ENCODE measurements around the gene OPA1.

OPA1 gene

DNA sequence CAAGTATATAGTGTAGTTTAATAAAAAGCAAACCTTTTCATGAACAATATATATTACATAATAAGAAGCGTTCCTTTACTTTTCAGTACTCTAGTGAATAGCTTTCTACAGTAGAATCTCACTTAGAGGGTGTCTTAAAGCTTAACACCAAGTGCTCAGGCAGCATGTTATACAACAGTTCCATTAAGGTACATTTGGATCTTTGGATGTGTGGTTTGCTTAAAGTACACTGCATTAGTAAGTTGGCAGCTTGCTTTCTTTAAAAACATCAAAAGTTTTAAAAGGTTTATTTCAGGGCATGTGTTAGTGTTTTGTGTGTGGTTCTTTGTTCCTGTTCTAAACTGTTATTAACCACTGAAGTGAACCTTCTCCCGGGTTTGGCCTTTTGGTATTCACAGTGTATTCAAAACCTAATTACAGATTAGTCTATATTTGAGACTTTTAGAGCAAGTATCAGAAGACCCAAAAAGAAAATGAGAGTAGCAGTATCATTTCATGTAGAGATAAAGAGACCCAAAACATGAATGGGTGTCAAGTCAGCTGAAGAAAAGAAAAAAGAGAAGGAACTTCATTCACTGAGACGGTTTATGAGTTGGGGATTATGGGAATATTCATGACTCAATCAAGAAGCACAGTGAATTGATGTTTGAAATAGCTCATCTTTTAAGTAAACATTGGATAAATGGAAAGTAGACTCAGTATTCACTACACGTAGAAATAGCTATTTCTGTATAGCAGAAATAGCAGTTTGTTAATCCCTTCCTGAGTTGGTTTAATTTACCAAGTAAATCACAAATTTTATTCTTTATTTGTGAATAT, 93.9 kb downstream of the OPA1 start:
- H3K4me1 ChIP-seq (ENCODE audit: low read length), result no peaks in the 10 kb centered on the region
- no peak overlapping the region for H3K4me3 ChIP-seq (ENCODE audit: low read length)
- H3K36me3 ChIP-seq (replicated peaks; ENCODE audit: low read depth, low read length), result no peaks in the 10 kb centered on the region
- no peak overlapping the region for H3K27ac ChIP-seq (ENCODE audit: low read length)
- H2AFZ ChIP-seq (ENCODE audit: low read depth, low read length), result no peak overlapping the region
- H3K4me2 ChIP-seq (ENCODE audit: low read length), result no peak overlapping the region
- H4K20me1 ChIP-seq (ENCODE audit: insufficient read depth, low read length), result no peaks in the 10 kb centered on the region
- no peaks in the 10 kb centered on the region for H3K9me3 ChIP-seq (ENCODE audit: insufficient read depth, low read length)
- H3K79me2 ChIP-seq (ENCODE audit: low read length), result no peaks in the 10 kb centered on the region
- H3K9ac ChIP-seq (ENCODE audit: low read length), result no peak overlapping the region
- TF ChIP-seq EZH2phosphoT487 (IDR thresholded peaks at IDR 0.05; ENCODE audit: low read depth), result no peak
- TF ChIP-seq, protein P1, sequence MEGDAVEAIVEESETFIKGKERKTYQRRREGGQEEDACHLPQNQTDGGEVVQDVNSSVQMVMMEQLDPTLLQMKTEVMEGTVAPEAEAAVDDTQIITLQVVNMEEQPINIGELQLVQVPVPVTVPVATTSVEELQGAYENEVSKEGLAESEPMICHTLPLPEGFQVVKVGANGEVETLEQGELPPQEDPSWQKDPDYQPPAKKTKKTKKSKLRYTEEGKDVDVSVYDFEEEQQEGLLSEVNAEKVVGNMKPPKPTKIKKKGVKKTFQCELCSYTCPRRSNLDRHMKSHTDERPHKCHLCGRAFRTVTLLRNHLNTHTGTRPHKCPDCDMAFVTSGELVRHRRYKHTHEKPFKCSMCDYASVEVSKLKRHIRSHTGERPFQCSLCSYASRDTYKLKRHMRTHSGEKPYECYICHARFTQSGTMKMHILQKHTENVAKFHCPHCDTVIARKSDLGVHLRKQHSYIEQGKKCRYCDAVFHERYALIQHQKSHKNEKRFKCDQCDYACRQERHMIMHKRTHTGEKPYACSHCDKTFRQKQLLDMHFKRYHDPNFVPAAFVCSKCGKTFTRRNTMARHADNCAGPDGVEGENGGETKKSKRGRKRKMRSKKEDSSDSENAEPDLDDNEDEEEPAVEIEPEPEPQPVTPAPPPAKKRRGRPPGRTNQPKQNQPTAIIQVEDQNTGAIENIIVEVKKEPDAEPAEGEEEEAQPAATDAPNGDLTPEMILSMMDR (IDR thresholded peaks at IDR 0.05; ENCODE audit: low read depth, low read length), result no peak
- no peaks in the 10 kb centered on the region for H3K27me3 ChIP-seq (ENCODE audit: low read depth, low read length)

- Histone ChIP-seq H3K9me3 (ENCODE audit: insufficient read depth, low read length) (no peaks in the 10 kb centered on the region), H4K20me1 (ENCODE audit: insufficient read depth, low read length) (no peaks in the 10 kb centered on the region), H3K9ac (ENCODE audit: low read length) (no peak overlapping the region), H3K79me2 (ENCODE audit: low read length) (no peaks in the 10 kb centered on the region), H3K4me1 (ENCODE audit: low read length) (peaks cover 13% of the 10 kb centered on the region), H3K4me3 (ENCODE audit: low read length) (no peak overlapping the region), H3K4me2 (ENCODE audit: low read length) (no peak overlapping the region), H3K27ac (ENCODE audit: low read length) (no peak overlapping the region), H2AFZ (ENCODE audit: low read depth, low read length) (no peak overlapping the region), H3K27me3 (ENCODE audit: low read depth, low read length) (no peaks in the 10 kb centered on the region), H3K36me3 (replicated peaks; ENCODE audit: low read depth, low read length) (peaks cover 2% of the 10 kb centered on the region)
- TF ChIP-seq EZH2phosphoT487 (IDR thresholded peaks at IDR 0.05; ENCODE audit: low read depth), result no peak
- TF ChIP-seq, protein P1 (IDR thresholded peaks at IDR 0.05; ENCODE audit: low read depth, low read length), result no peak
Measured at GRCh38 chr3:193688834-193689714, 96.1 kb downstream of the OPA1 start.

DNA sequence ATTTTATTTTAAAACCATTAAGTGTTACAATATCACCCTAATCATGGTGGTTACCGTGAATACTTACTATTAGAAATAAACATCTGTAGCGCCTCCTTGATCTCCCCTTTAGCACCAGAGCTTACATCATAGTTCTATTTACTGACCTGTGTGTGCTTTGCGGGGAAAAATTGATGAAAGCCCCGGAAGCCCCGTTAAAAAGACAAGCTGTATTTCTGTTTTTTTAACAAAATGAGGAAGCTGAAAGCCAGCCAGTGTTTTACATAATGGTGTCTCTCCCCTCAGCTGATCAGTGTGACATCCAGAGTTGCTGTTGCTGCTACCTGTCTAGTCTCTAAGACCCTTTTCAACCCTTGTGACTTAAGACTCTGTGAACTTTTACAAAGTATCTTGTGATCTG, 100.8 kb downstream of the OPA1 start:
- peak overlapping the region; percentile 14 for H3K27ac ChIP-seq (ENCODE audit: low read length)
- peaks cover 22% of the 10 kb centered on the region for H3K36me3 ChIP-seq (replicated peaks; ENCODE audit: low read depth, low read length)

More for the DNA sequence above, 100.8 kb downstream of the OPA1 start:
- peaks cover 26% of the 10 kb centered on the region for H3K4me1 ChIP-seq (ENCODE audit: low read length)
- H3K4me2 ChIP-seq (ENCODE audit: low read length), result peak overlapping the region; percentile 51
- H3K4me3 ChIP-seq (ENCODE audit: low read length), result peak overlapping the region; percentile 23
- peak overlapping the region; percentile 25; the same call in 1 of the 2 replicates for H3K9ac ChIP-seq (ENCODE audit: low read length)
- TF ChIP-seq, protein P1 (IDR thresholded peaks at IDR 0.05; ENCODE audit: low read depth, low read length), result no peak
- TF ChIP-seq EZH2phosphoT487 (IDR thresholded peaks at IDR 0.05; ENCODE audit: low read depth), result no peak
- H4K20me1 ChIP-seq (ENCODE audit: insufficient read depth, low read length), result no peaks in the 10 kb centered on the region
- no peaks in the 10 kb centered on the region for H3K27me3 ChIP-seq (ENCODE audit: low read depth, low read length)
- H3K9me3 ChIP-seq (ENCODE audit: insufficient read depth, low read length), result no peaks in the 10 kb centered on the region
- H2AFZ ChIP-seq (ENCODE audit: low read depth, low read length), result no peak overlapping the region
- no peaks in the 10 kb centered on the region for H3K79me2 ChIP-seq (ENCODE audit: low read length)
